Renal pelvis (tissue), 4 donors: ENCODE results near the gene HOXA9. TPM values are rescaled to one million over a fixed set of nuclear protein-coding genes. Genes with fewer than 3 reads are reported as not detected.

Experiments used
- DNase-seq: peaks from one replicate; pipeline ENCODE4 v3.0.0-alpha.2; 2013
- polyA plus RNA-seq, 3 donors: library from polyadenylated mRNA; unstranded; fragments of 120-200 nt; gene quantifications; one replicate each; pipeline ENCODE4 v1.2.1, GENCODE V29; 2013; ENCODE audit not compliant: insufficient read length in 3 of 3

HOXA9 gene
- polyA plus RNA-seq, 3 donors, result 102 to 118 (median 115) TPM

GRCh38 chr7:27180431-27181420 lies 15.4 kb upstream of the HOXA9 start:
- no peak for DNase-seq

DNA sequence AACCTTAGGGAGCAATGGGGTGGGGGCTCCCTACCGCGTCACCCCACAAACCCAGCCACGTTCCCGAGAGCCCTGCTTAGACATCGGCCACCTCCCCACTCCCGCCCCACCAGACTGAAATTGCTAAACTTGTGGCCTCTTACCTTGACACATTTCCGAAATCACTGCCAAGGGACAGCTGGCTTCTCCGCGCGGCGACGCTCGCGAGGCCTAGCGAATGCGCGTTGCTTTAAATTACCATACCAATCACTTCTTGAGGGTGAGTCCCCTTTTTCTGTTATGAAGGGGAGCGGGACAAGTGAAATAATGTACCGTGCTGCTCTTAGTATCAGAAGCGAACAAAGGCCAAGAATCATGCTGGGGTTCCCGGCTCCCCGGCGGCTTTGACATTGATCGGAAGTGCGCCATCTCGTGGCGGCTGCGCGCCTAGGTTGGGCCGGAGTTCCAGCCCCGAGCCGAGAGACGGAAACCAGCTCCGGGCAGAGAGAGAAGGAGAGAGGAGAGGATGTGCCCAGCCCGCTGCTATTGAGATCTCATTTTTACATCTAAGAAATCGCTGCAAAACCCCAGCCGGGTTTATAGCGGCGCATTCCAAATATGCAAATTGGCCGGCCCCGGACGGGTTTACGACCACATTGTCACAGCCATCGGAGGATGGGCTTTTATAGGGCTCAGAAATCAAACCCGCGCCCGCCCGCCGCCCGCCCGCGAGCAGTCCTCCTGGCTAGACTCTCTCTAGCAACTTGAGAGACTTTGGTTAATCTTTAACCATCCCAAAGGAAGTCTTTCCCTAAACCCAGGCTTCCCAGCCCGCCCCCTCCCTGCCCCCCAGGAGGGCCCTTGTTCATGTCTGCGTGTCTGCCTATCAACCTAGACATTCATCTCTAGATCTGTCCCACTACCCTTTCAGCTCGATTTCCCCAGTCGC lies 14.4 kb upstream of the HOXA9 start:
- DNase-seq, result peak; percentile 93

GRCh38 chr7:27179030-27179429 lies 13.7 kb upstream of the HOXA9 start:
- no peak for DNase-seq

GRCh38 chr7:27178366-27178765 lies 13.0 kb upstream of the HOXA9 start:
- DNase-seq, result no peak

DNA sequence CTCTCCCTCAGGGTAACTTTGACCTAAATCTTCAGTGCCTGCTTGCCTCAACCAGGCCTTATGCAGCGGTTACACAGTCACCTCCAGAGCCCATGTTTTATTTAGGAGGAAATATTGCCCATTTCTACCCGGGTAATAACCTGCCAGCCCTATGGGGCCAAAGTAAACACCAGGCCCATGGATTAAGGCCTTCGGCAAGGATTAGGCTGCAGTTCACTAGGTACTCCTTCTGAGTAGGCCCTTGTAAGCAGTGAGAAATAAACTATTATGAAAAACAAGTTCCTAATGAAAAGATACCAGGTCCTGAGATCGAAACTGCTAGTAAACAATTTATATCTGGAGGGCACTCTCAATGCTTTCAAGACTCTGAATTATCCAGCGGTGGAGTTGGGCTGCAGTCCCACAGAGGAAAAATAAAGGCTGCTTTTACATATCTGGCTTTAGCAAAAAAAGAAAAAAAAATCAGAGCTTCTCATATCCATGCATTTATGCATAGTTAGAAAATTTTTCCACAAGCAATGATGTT lies 12.5 kb upstream of the HOXA9 start:
- no peak for DNase-seq

- DNase-seq, result no peak
Observed at GRCh38 chr7:27176962-27177794, 11.8 kb upstream of the HOXA9 start.

- no peak for DNase-seq
Observed at GRCh38 chr7:27176524-27176845, 11.1 kb upstream of the HOXA9 start.

DNA sequence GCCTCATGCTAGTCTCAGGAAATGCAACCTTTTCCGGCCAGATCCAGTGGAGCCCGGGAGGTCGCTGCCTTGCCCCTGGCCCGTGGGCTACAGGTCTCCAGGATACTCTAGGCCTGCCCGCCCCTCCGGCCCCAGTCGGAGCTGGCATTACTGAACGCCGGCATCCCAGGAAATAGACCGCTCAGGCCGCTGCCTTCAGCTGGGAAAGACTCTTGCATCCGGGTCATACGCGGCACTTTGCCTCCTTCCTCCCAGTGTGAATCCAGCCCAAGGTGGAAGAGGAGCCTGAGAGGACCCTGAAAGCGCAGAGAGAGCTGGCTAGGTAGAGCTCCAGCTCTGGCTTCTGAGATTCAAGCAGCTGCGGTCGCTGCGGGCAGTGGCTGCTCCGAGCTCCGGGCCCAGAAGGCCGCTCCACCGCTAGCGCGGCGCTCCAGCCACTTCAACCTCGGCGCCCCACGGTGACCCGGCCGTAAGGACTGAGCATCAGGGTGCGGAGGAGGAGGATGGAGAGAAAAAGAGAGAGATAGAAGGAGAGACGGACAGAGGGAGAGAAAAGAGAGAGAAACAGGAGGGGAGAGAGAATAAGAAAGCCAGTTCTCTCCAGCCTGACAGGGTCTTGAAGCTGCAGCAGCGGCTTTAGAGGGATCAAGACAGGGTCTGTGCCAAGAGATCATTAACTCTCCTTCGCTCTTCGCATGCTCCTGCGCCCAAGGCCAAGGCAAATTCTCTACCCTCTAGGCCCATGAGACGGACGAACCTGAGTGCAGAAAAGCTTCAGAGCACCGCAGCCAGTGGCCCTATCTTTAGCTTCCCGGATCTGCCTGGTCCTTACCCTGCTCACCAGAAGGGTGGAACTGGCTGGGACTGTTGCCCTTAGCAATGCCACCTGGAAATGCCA lies 10.5 kb upstream of the HOXA9 start:
- no peak for DNase-seq

DNA sequence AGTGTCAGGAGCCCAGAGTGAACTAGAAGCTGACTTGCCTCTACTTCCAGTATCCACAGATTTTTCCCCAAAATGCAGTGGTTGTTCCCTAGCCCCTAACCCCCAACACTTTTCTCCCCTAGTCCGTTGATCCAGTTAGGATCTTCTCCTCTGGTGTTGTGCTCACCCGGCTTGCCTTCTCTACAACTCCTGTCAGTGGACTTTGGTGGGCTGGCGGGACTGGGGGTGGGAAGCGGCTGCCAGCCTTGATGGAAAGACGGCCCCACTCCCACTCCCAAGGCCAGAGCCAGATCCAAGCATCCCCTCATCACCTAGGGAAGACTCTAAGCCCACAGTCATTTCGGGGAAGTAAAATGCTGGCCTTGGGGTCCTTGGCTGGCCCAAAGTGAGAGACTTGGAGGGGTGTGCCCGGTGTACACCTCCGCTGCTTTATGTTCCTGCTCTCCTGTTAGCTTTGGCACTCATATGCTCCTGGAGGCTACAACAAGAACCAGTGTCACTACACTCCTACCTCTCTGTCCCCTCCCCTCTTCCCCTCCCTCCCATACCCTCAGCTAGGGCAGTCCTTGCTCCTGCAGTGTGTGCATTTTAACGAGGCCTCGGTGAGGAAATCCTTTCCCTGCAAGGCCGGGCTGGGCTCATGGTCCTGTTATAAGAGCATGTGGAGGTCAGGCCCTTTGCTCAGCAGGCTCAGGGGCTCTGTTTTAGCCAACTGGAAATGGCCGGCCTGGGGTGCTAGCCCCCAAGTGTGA lies 9.7 kb upstream of the HOXA9 start:
- peak; percentile 79 for DNase-seq

- peak; percentile 83 for DNase-seq
Observed at GRCh38 chr7:27173956-27174873, 8.9 kb upstream of the HOXA9 start, which contains the start of gene HOXA10. TSS of gene HOXA10 (minus strand) at chr7:27174320. CDS start at chr7:27174306, 14 bp downstream.

DNA sequence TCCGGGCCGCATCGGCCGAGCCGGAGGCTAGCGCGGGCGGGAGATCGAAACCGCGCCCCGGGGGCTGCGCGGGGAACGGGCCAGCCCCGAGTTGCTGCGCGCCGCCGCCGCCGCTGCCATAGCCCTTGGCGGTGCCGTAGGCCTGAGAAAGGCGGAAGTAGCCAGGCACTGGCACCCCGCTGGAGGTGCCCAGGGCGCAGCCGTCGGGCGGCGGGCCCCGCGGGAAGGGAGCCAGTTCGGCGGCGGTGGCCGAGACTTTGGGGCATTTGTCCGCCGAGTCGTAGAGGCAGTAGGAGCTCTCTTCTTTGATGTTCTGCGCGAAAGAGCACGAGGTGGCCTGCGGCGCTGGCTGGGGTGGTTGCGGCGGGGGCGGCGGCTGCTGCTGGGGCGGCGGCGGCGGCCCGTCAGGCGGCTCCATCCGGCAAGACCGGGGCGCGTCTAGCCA lies 8.2 kb upstream of the HOXA9 start:
- DNase-seq, result no peak

DNA sequence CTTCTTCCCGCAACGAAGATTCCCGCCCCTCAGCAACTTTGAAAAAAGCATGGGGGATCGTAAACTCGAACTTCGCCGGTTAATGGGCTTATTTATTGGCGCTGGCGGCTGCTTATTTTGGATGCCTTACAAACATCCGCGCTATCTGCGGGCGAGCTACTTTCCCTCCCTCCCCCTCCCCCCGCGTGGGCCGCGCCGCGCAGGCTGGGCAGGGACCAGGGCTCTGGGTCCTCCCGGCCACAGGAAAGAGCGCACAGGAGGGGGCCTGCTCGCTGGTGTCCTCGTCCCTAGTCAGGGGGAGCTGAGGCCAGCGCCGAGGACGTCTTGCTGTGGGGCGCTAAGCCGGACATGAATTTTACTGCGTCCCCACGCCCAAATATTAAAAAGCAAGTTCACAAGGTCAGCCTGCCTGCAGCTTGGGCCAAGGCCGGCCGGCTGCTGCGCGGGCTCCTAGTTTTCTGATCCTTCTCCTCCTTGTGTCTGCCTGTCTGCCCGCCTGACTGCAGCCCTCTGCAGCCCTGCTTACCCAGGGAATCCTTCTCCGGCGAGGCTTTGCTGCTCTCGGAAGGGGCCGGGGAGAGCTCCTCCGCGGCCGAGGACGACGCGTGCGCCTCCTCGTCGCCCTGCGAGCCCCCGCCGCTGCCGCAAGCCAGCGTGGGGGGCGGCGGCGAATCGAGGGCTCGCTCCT lies 7.6 kb upstream of the HOXA9 start:
- peak; percentile 86 for DNase-seq

DNA sequence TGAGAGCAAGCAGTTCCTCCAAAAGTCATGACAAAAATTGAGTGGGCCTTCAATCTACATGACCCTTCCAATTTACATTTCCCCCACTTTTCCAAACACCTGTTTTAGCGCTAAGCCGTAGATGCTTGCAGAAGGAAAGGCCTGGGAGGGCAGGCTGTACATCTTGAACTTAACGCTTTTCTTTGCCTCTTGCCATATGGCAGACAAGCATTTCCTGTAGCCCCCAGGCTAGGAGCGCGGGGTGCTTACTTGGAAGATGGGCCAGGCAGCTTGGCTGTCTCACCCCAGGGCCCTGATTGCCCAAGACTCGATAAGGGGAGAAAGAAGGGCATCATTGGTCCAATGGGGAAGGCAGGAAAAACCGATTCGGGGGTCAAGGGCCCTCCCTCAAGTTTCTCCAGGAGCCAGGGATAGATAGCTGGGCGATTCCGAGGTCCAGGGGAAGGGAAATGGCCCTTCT lies 7.0 kb upstream of the HOXA9 start:
- DNase-seq, result no peak

GRCh38 chr7:27171637-27172314 lies 6.4 kb upstream of the HOXA9 start:
- no peak for DNase-seq

GRCh38 chr7:27171325-27171636 lies 5.9 kb upstream of the HOXA9 start:
- no peak for DNase-seq

DNA sequence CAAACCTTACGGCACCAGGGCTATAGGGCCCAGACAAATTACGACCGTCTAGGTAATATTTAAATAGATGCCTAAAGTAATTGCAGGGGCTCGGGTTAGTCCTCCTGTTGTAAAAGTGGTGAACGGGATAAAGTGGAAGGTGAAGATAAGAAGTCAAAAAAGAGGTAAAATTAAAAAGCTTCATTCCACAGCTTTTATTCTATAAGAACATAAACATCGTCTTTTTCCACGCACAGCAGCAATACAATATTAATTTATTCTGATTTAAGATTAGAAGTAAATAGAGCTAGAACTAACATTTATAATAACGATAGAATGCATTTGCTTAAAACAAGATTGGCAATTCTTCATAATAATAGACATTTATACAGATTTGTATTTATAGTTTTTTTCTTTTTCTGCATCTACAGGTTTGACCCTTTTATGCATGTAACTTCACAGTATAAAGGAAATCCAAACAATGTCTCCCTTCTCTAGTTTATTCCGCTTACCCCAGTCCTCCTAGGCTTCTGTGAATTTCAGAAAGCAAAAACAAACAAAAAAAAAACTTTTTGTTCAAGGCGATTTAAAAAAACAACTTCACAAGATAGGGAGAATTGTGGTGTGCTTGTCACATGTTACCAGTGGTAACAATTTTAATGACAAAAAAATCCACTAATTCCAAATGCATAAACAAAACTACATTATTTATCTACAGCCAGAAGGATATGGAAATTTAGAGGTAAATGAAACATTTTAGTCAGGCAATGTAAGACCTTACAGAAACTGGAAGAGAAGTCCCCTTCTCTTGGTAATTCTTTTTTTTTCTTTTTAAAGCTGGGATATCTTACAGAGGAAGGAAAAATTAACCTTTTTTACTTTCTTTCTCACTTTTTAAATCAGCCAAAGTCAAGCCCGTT lies 5.3 kb upstream of the HOXA9 start:
- no peak for DNase-seq
